GM21367 (cell line): ENCODE data around the gene CNP.

Source experiments
- ATAC-seq: cut with Tn5 transposase; IDR thresholded peaks from one replicate; pipeline ENCODE4 v1.9.1; 2021; ENCODE audit not compliant: unreplicated experiment

The CNP gene

DNA sequence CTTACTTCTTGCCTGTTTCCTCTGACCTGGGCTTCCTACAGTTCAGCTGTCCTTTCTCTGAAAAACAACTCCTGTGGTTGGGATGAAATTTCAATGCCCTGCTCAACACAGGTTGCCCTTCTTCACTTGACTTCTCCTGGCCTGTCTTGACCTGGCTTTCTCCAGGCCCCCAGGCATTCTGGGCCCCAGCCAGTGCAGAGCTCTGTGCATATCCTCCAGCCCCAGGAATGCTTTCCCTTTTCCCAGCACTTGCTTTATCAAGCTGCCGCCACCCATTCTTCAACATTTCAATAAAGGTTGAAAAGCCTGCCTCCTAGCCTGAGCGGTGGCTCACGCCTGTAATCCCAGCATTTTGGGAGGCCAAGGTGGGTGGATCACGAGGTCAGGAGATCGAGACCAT is 25.4 kb upstream of the CNP start:
- no peak for ATAC-seq

DNA sequence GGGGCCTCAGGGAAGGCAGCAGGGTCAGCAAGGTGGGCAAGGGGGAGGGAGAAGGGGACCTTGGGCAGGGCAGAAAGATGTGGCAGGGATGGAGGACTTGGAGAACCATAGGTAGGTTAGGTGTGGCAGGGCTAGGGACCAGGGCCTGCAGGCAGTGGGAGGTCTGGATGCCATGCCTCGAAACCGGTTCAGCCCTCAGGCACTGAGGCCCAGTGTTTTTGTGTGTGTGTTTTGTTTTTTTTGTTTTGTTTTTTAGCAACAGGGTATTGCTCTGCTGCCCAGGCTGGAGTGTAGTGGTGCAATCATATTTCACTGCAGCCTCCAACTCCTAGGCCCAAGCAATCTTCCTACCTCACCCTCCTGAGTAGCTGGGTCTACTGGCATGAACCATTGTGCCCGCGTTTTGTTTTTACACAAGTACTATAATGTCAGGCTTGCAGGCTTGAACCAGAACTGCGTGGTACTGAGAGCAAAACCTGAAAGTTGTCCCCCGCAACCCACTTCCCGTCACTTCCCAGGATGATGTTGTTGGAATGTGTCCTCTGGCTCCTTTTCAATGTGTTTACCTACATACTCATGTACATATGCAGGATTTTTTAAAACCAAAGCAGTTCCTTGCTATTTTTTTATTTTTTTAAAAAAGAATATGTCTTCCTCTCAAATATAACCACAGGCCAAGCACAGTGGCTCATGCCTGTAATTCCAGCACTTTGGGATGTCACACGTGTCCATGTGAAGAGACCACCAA is 23.8 kb upstream of the CNP start:
- no peak for ATAC-seq

DNA sequence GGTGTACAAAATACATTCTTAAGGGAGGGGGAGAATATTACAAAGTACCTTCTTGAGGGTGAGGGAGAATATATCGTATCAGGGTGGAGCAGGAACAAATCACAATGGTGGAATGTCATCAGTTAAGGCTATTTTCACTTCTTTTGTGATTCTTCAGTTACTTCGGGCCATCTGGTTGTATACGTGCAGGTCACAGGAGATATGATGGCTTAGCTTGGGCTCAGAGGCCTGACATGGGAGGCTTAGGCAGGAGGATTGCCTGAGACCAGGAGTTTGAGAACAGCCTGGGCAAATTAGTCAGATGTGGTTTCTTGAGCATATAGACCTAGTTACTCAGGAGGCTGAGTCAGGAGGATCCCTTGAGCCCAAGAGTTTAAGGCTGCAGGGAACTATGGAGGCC is 23.1 kb upstream of the CNP start:
- ATAC-seq = no peak

GRCh38 chr17:41944943-41945342 is 21.7 kb upstream of the CNP start:
- no peak for ATAC-seq

GRCh38 chr17:41948762-41949460 is 17.7 kb upstream of the CNP start:
- ATAC-seq = no peak

DNA sequence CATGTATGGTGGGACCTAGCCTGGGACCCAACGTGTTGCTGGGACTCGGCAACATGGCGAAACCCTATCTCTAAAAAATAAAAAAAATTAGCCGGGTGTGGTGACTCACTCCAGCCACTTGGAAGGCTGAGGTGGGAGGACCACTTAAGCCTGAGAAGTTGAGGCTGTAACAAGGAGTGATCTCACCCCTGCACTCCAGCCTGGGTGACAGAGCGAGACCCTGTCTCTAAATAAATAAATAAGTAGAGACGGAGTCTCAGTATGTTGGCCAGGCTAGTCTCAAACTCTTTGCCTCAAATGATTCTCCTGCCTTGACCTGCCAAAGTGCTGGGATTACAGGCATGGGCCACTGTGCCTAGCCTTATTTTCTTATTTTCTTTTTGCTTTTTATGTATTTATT is 10.1 kb upstream of the CNP start:
- no peak for ATAC-seq

GRCh38 chr17:41957031-41957868 is 9.3 kb upstream of the CNP start:
- no peak for ATAC-seq

DNA sequence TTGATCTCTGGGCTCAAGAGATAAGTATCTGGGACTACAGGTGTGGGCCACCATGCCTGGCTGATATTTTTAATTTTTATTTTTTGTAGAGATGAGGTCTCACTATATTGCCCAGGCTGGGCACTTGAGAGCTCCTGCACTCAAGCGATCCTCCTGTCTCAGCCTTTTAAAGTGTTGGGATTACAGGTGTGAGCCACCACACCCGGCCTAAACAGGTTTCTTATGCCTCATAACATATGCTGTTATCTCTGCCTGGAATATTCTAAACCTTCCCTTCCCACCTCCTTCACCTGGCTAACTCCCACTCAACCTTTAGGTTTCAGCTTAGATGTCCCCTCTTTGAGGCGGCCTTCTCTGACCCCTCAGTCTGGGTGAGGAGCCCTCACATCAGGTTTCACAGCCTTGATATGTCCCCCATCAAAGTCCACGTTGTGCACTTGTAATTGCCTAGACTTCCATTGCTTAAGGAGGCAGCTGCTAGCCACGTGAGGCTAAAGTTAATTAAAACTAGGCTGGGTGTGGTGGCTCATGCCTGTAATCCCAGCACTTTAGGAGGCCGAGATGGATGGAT is 8.6 kb upstream of the CNP start:
- no peak for ATAC-seq

DNA sequence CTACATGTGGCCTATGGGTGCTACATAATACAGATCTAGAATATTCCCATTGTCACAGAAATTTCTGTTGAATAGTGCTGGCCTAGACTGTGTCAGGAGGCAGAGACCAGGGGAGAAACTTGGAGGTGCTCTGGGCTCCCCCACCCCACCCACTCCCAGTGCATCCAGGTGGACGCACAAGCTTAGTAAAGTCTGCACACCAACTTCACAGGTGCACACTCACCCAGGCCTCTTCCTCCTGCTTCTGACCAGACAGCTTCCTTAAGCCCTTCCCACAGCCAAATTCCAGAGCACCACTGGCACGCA is 7.6 kb upstream of the CNP start:
- no peak for ATAC-seq

GRCh38 chr17:41959336-41960095 is 7.1 kb upstream of the CNP start:
- no peak for ATAC-seq

GRCh38 chr17:41962111-41962510 is 4.5 kb upstream of the CNP start:
- no peak for ATAC-seq

DNA sequence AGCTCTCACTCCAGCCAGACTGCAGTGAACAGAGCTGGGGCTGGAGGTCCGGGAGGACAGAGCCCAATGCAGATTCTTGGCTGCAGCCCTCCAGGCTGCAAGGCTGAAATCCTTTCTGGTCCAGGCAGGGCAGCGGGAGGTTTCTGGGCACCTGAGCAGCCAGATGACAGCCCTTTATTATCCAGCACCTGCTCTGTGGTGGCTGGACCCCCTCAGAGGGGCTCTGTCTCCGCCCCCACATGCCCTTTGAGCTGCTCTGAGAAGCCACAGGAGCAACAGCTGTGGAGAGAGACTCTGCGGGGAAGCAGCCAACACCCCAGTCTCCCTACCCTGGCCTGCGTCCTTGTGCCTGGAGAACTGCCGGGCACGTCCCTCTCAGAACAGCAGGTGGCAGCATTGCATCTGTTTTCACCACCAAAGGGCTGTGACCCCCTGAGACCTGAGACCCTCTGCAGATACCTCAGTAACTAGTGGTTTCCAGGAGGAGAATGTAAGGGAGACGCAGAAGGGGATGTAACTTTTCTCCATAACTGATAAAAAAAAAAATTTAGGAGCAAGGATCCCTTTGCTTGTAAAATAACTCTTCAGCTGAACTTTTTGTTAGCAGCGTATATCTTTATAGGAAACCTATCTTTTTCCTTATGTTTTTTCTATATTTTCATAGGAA is 3.7 kb upstream of the CNP start:
- no peak for ATAC-seq

DNA sequence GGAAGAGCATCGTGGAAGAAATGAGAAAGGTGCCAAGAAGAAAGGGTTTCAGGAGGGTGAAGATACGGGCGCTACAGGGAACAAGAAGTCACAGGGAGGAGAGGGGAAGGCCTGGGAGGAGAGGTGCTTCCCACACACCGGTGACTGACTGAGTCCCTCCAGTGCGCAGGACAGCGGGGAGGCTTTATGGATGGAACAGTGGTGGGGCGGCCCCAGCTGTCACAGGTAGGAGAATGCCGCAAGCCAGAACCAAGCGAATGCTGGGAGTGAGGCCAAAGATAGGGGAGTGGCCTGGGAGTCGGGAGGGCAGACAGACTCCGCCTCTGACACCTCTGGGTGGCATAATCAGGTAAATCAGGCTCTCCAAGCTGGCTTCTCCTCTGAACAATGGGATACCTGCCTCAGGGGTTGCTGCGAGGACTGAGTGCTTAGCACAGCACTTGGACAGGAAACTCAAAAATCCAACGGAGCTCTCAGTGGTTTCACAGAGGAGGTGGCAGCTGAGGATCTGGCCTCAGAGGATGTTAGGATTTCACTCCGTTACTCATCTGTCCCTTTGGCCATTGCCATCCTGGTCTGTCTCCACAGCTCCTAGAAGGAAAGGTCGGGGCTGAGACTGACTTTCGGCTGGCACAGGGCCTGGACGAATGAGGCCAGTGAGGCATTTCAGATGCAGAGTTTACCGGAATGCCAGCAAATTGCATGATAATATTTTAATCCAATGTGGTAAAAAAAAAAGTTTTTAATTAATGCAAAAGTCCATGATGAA is 717 bp upstream of the CNP start:
- no peak for ATAC-seq

GRCh38 chr17:41967141-41967920 is 736 bp downstream of the CNP start:
- ATAC-seq = peak; percentile 6

DNA sequence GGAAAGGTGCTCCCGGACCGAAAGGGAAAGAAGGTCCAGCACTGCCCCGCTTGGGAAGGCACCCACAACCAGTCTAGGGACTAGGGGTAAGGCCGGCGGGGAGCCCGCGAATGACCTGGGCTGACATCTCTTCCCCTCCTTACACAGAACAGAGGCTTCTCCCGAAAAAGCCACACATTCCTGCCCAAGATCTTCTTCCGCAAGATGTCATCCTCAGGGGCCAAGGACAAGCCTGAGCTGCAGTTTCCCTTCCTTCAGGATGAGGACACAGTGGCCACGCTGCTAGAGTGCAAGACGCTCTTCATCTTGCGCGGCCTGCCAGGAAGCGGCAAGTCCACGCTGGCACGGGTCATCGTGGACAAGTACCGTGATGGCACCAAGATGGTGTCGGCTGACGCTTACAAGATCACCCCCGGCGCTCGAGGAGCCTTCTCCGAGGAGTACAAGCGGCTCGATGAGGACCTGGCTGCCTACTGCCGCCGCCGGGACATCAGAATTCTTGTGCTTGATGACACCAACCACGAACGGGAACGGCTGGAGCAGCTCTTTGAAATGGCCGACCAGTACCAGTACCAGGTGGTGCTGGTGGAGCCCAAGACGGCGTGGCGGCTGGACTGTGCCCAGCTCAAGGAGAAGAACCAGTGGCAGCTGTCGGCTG is 1.5 kb downstream of the CNP start:
- ATAC-seq = no peak

DNA sequence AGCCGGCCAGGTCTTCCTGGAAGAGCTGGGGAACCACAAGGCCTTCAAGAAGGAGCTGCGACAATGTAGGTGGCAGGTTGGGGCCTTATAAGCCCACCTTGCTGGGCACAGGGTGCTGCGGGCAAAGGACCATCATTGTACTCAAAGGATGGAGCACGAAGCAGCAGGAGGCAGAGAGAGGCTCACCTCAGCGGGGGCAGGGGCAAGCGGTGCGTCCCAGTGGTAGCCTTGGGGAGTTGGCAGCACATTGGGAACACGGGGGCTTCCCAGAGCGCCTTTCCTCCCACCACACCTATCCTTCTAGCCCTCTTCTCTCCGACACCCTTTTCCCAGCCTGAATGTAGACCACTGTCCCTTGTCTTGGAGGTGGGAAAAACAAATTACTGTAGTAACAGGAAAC is 2.1 kb downstream of the CNP start:
- ATAC-seq = no peak

- ATAC-seq = no peak
Measured at GRCh38 chr17:41970901-41971331, 4.3 kb downstream of the CNP start.
